HG03520 (cell line): ENCODE data around the gene TMEM94.
"Not testable (repeated sequence)": the region's sequence is repeated elsewhere in the genome, so short reads cannot be mapped to it uniquely, and the experiment has no call there.

ENCODE experiments used
- ATAC-seq: cut with Tn5 transposase; IDR thresholded peaks from one replicate; pipeline ENCODE4 v1.9.1; 2021; ENCODE audit warnings: mild to moderate bottlenecking, moderate library complexity; ENCODE audit not compliant: unreplicated experiment

TMEM94 gene

GRCh38 chr17:75476271-75476671, 19.8 kb downstream of the TMEM94 start:
- no peak for ATAC-seq

DNA sequence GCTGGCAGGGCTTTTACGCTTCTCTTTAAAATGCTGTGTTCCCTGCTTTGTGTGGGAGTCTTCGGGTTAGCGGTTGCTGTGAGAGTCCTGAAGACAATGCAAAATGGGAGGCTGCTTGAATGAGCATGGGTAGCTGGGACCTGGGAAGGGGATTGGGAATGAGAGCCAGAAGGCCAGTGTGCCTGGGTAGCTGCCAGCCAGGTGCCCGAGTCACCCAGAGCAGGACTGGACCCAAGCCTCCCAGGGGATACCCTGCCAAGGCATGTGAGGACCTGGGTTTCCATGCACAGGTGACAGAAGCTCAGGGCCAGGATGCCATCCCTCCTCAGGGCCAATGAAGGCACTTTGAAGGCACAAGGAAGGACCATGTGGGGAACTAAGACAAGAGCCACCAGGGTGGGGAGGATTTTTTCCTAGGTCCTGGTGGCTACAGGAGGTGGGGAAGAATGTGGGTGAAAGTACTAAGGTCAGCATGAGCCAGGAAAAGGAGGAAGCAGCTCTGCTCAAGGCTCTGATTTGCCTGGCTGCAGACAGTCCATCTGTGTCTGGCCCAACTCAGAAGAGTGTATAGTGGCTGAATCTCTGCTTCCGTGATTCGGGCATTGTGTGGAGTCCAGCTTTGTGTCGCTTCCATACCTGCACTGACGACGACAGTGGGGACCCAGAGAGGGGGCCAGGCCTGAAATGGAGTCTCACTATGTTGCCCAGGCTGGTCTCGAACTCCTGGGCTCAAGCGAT, 20.5 kb downstream of the TMEM94 start:
- no peak for ATAC-seq

- ATAC-seq, result not testable (repeated sequence)
These were observed 21.0 kb downstream of the TMEM94 start for GRCh38 chr17:75477490-75477862.

DNA sequence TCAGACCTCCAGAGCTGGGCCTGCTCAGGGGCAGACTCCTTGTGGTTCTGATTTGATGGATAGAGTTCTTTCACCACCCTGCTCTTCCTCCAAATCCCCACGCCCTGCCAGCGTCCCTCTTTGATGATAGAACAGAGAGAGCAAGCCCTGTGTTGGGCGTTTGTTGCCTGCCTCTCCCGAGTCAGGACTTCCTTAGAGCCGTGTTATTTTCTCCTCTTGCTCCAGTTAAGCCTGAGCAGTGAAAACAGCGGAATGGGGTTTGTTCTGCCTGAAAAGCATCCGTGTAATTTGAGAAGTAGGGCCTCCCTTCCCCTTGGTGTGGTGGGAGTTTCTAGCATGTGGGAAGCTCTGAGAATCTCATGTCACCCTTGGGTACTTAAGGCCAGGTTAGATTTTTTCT, 22.1 kb downstream of the TMEM94 start:
- ATAC-seq, result no peak

GRCh38 chr17:75480281-75480680, 23.8 kb downstream of the TMEM94 start:
- no peak for ATAC-seq

DNA sequence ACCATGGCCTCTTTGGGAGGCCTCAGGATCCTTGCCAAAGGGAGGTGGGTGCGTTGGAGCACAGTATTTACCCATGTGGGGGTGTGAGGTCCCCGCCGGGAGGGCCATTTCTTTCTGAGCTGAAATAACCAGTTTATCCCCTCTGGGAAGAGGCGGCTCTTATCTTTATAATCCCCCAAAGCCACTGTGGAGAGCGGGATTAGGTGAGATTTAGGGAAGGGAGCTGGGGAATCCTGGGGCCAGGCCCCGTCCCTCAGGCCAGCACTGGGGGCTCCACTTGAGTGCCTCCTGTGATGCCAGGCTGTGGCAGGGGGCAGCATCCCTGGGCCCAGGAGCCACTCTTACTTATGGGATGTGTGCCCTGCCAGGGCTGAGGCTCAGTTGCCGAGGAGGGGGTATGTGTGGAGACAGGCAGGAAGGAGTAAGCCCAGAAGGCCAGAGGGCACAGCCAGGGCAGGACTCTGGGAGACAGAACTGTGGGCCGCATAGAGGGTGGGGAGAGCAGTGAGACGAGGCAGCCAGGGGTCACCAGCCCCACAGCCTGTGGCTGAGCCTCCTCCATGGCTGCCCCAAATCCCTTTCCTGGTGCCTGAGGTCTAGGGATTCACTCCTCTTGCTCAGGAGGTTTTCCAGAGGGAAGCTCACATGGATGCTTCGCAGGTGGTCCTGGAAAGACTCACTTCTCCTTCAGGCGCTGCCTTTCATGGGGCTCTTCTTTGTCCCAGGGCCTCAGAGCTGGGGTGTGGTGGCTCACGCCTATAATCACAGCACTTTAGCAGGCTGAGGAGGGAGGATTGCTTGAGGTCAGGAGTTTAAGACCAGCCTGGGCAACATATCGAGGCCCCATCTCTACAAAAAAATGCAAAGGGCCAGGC, 25.0 kb downstream of the TMEM94 start:
- ATAC-seq, result no peak

DNA sequence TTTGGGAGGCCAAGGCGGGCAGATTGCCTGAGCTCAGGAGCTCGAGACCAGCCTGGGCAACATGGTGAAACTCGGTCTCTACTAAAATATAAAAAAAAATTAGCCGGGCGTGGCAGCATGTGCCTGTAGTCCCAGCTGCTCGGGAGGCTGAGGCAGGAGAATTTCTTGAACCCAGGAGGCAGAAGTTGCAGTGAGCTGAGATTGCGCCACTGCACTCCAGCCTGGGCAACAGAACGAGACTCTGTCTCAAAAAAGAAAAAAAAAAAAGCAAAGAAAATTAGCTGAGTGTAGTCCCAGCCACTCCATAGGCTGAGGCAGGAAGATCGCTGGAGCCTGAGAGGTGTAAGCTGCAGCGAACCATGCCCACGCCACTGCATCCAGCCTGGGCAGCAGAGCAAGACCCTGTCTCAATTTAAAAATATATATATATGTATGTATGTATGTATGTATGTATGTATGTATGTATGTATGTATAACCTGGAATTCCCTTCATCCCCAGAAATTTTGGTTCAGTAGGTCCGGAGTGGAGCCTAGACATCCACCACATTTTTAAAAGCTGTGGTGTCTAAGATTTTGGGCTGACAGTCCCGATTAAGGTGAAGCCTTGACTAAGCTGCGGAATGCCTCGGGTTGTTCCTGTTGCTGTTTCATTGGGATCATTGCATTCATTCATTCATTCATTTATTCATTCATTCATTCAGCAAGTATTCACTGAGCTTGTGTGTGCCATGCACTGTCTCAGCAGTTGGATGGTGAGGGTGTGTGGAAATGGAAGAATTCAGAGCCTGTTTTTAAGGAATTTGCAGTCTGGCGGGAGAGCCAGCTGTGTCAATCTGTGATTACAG, 25.9 kb downstream of the TMEM94 start:
- ATAC-seq, result no peak

- ATAC-seq, result no peak
These were observed 29.3 kb downstream of the TMEM94 start for GRCh38 chr17:75485688-75486087.

- no peak for ATAC-seq
These were observed 29.7 kb downstream of the TMEM94 start for GRCh38 chr17:75486151-75486550.

DNA sequence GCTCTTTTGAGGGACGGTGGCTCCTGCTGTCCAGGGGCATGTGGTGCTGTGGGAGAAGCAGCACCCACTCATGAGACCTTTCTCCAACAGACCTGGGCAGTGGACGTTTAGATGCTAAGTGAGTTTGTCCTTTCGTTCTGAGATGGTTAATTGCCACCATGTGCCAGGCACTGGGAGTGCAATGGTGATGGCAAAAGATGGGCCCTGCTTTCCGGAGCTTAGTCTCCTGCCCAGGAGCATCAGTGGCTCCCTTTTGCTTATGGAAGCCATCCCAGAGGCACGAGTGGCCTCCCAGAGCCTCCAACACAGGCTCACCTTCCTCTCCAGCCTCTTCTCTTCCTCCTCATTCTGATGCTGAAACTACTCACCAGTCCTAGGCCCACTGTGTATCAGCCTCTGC, 30.5 kb downstream of the TMEM94 start:
- ATAC-seq, result no peak

GRCh38 chr17:75487351-75488070, 31.1 kb downstream of the TMEM94 start:
- no peak for ATAC-seq

- ATAC-seq, result no peak
These were observed 32.5 kb downstream of the TMEM94 start for GRCh38 chr17:75488693-75489510.

- ATAC-seq, result no peak
These were observed 33.1 kb downstream of the TMEM94 start for GRCh38 chr17:75489511-75489955.

GRCh38 chr17:75490173-75490743, 33.8 kb downstream of the TMEM94 start:
- no peak for ATAC-seq

DNA sequence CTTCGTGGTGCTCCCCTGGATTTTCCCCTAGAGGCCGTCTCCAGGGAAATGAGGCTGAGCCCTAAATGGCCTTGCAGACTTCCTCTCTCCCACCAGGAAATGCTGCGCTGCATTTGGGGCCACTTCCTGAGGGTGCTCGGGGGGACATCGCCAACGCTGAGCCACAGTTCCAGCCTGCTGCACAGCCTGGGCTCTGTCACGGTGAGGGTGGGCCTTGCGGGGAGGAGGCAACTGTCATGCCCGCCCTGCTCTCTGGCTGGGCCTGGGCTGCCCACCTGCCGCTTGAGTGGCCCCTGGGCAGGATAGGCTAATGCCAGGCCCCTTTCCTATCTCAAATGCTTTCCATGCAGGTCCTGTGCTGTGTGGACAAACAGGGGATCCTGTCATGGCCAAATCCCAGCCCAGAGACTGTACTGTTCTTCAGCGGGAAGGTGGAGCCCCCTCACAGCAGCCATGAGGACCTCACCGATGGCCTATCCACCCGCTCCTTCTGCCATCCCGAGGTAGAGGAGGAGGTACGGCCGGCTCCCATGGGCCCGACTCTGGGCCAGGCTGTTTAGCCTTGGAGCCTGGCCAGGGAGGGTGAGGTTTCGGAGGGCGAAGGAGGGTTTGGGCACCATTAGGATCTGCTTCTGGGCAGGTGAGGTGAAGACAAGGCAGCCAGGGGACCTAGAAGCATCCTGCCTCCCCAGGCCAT, 34.7 kb downstream of the TMEM94 start:
- ATAC-seq, result no peak

- ATAC-seq, result no peak
These were observed 35.2 kb downstream of the TMEM94 start for GRCh38 chr17:75491680-75492079.

- no peak for ATAC-seq
These were observed 36.2 kb downstream of the TMEM94 start for GRCh38 chr17:75492555-75493168.

DNA sequence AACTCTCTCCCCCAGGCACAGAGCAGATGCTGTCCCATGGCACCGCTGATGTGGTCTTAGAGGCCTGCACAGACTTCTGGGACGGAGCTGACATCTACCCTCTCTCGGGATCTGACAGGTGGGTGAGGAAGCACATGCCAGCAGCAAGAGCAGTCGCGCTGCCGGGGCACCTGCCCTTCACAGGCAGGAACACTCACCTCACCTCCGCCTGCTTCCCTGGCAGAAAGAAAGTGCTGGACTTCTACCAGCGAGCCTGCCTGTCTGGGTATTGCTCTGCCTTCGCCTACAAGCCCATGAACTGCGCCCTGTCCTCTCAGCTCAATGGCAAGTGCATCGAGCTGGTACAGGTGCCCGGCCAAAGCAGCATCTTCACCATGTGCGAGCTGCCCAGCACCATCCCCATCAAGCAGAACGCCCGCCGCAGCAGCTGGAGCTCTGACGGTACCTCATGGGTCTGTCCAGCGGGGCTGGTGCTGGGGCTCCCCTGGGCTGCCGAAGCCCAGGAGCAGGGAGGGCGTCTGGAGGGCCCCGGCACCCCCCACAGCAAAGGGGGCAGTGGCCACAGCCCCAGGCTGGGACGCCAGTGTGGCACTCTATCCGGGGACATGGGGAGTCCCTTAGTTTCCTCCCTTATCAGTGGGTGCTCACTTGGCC, 37.2 kb downstream of the TMEM94 start:
- ATAC-seq, result no peak
